GM18861 (cell line): ENCODE results near the gene SLC35E3.
"Not testable (repeated sequence)": the region's sequence is repeated elsewhere in the genome, so short reads cannot be mapped to it uniquely, and the experiment has no call there.

Source experiments
- ATAC-seq: cut with Tn5 transposase; IDR thresholded peaks from one replicate; pipeline ENCODE4 v1.9.1; 2021; ENCODE audit not compliant: unreplicated experiment

Gene SLC35E3

GRCh38 chr12:68793975-68794652, 48.1 kb downstream of the SLC35E3 start:
- no peak for ATAC-seq

- ATAC-seq, result no peak
These were observed 48.8 kb downstream of the SLC35E3 start for GRCh38 chr12:68794653-68795251.

GRCh38 chr12:68796399-68796798, 50.4 kb downstream of the SLC35E3 start:
- ATAC-seq, result no peak

GRCh38 chr12:68798882-68799234, 52.9 kb downstream of the SLC35E3 start:
- ATAC-seq, result no peak

- no peak for ATAC-seq
These were observed 54.3 kb downstream of the SLC35E3 start for GRCh38 chr12:68800294-68800693.

- ATAC-seq, result not testable (repeated sequence)
These were observed 55.1 kb downstream of the SLC35E3 start for GRCh38 chr12:68801124-68801523.

GRCh38 chr12:68802372-68802745, 56.4 kb downstream of the SLC35E3 start:
- ATAC-seq, result not testable (repeated sequence)

- not testable (repeated sequence) for ATAC-seq
These were observed 57.1 kb downstream of the SLC35E3 start for GRCh38 chr12:68802911-68803651.

GRCh38 chr12:68803948-68804656, 58.1 kb downstream of the SLC35E3 start:
- ATAC-seq, result no peak

GRCh38 chr12:68804657-68805591, 58.9 kb downstream of the SLC35E3 start:
- ATAC-seq, result no peak

GRCh38 chr12:68805592-68806120, 59.7 kb downstream of the SLC35E3 start:
- no peak for ATAC-seq

GRCh38 chr12:68806488-68807237, 60.7 kb downstream of the SLC35E3 start:
- ATAC-seq, result no peak

GRCh38 chr12:68807274-68807575, 61.2 kb downstream of the SLC35E3 start:
- not testable (repeated sequence) for ATAC-seq

- ATAC-seq, result peak; percentile 62
These were observed 61.8 kb downstream of the SLC35E3 start, which contains the start of gene MDM2 for GRCh38 chr12:68807576-68808387. Gene MDM2 (plus strand): TSS chr12:68808177. CDS start chr12:68808478, 301 bp downstream.

GRCh38 chr12:68808388-68809189, 62.6 kb downstream of the SLC35E3 start:
- ATAC-seq, result peak; percentile 53

GRCh38 chr12:68809190-68810026, 63.4 kb downstream of the SLC35E3 start:
- no peak for ATAC-seq

GRCh38 chr12:68810027-68810389, 64.0 kb downstream of the SLC35E3 start:
- ATAC-seq, result not testable (repeated sequence)
